Liver (tissue), 9 donors: Measurements from ENCODE around the gene DHX16. TPM values are rescaled to one million over a fixed set of nuclear protein-coding genes. Genes with fewer than 3 reads are reported as not detected.
A peak's percentile ranks its signal among the peaks of the same experiment; 100 is the strongest.

Experiments used
- DNase-seq: peaks from one replicate; pipeline ENCODE4 v3.0.0-alpha.2; 2017; ENCODE audit warnings: low spot score
- H3K27ac ChIP-seq, 2 donors: one replicate each; pipeline ENCODE4 v1.7.0; 2013; ENCODE audit warnings: inconsistent platforms in 2 of 2, low read length in 2 of 2, control low read depth in 1 of 2, low read depth in 1 of 2, mild to moderate bottlenecking in 1 of 2
- H3K27me3 ChIP-seq, 4 donors: one replicate each; pipeline versions ENCODE4 v1.6.1 to v1.7.0; 2013; ENCODE audit warnings: low read length in 3 of 4, inconsistent platforms in 1 of 4, mild to moderate bottlenecking in 1 of 4, moderate library complexity in 1 of 4; ENCODE audit not compliant: control insufficient read depth in 4 of 4, insufficient read depth in 4 of 4
- H3K36me3 ChIP-seq, 4 donors: one replicate each; pipeline versions ENCODE4 v1.6.1 to v1.7.0; 2013; ENCODE audit warnings: low read length in 3 of 4, mild to moderate bottlenecking in 3 of 4, low read depth in 1 of 4, moderate library complexity in 1 of 4; ENCODE audit not compliant: control insufficient read depth in 4 of 4, insufficient read depth in 3 of 4
- H3K4me1 ChIP-seq, 4 donors: one replicate each; pipeline versions ENCODE4 v1.6.1 to v1.7.0; 2013; ENCODE audit warnings: low read length in 3 of 4, mild to moderate bottlenecking in 3 of 4, moderate library complexity in 1 of 4; ENCODE audit not compliant: control insufficient read depth in 4 of 4, insufficient read depth in 4 of 4
- H3K4me3 ChIP-seq, 3 donors: one replicate each; pipeline versions ENCODE4 v1.6.1 to v1.7.0; 2013; ENCODE audit warnings: low read length in 3 of 3, control low read depth in 1 of 3, low read depth in 1 of 3, mild to moderate bottlenecking in 1 of 3
- H3K9ac ChIP-seq, 2 donors: one replicate each; pipeline ENCODE4 v1.7.0; 2013; ENCODE audit warnings: low read length in 2 of 2, mild to moderate bottlenecking in 2 of 2, moderate library complexity in 2 of 2, control low read depth in 1 of 2, low read depth in 1 of 2
- H3K9me3 ChIP-seq, 4 donors: one replicate each; pipeline versions ENCODE4 v1.6.1 to v1.7.0; 2013; ENCODE audit warnings: low read length in 3 of 4; ENCODE audit not compliant: control insufficient read depth in 4 of 4
- ATF3 ChIP-seq: IDR thresholded peaks from 2 replicates; pipeline ENCODE4 v1.6.1; 2016; ENCODE audit warnings: antibody characterized with exemption
- CTCF ChIP-seq: fragments of 150-350 bp; IDR thresholded peaks from 2 replicates; pipeline ENCODE4 v1.5.1; 2017; ENCODE audit warnings: improper control_type of control experiment, low read depth, low read length; ENCODE audit not compliant: missing input control
- EGR1 ChIP-seq, 2 donors: IDR thresholded peaks; 2 replicates each; pipeline ENCODE4 v1.6.1; 2016 to 2018; ENCODE audit warnings: antibody characterized with exemption in 2 of 2, low read depth in 2 of 2
- FOXA2 ChIP-seq: IDR thresholded peaks from 2 replicates; pipeline ENCODE4 v1.6.1; 2016; ENCODE audit warnings: antibody characterized with exemption
- GABPA ChIP-seq, 2 donors: IDR thresholded peaks in 1 of 2; conservative IDR thresholded peaks in 1 of 2; 2 replicates each; pipeline ENCODE4 v1.6.1; 2016; ENCODE audit warnings: antibody characterized with exemption in 2 of 2, mild to moderate bottlenecking in 1 of 2, moderate library complexity in 1 of 2
- HNF4A ChIP-seq, 2 donors: conservative IDR thresholded peaks; 2 replicates each; pipeline ENCODE4 v1.6.1; 2016; ENCODE audit warnings: antibody characterized with exemption in 2 of 2, mild to moderate bottlenecking in 2 of 2
- HNF4G ChIP-seq: IDR thresholded peaks from 2 replicates; pipeline ENCODE4 v1.6.1; 2016; ENCODE audit warnings: antibody characterized with exemption
- JUND ChIP-seq, 2 donors: IDR thresholded peaks; 2 replicates each; pipeline ENCODE4 v1.6.1; 2016; ENCODE audit warnings: antibody characterized with exemption in 2 of 2
- NR2F2 ChIP-seq: IDR thresholded peaks from 2 replicates; pipeline ENCODE4 v1.6.1; 2016; ENCODE audit warnings: antibody characterized with exemption
- RAD21 ChIP-seq, 2 donors: IDR thresholded peaks; 2 replicates each; pipeline ENCODE4 v1.6.1; 2016; ENCODE audit warnings: antibody characterized with exemption in 2 of 2, mild to moderate bottlenecking in 2 of 2
- REST ChIP-seq: IDR thresholded peaks from 2 replicates; pipeline ENCODE4 v1.6.1; 2016; ENCODE audit warnings: antibody characterized with exemption, mild to moderate bottlenecking
- RXRA ChIP-seq, 2 donors: IDR thresholded peaks; 2 replicates each; pipeline ENCODE4 v1.6.1; 2017 to 2018; ENCODE audit warnings: antibody characterized with exemption in 2 of 2, mild to moderate bottlenecking in 1 of 2
- SP1 ChIP-seq: IDR thresholded peaks from 2 replicates; pipeline ENCODE4 v1.6.1; 2018; ENCODE audit warnings: antibody characterized with exemption, mild to moderate bottlenecking
- ZBTB33 ChIP-seq: IDR thresholded peaks from 2 replicates; pipeline ENCODE4 v1.6.1; 2016; ENCODE audit warnings: antibody characterized with exemption
- WGBS: extraction: QIAGEN DNeasy Blood & Tissue Kit; methylation state at CpG from one replicate; pipeline ENCODE4 v1.1.7; 2013; 5-methylcytosine and 5-hydroxymethylcytosine counted together
- polyA plus RNA-seq, 2 donors: library from polyadenylated mRNA; stranded (reverse) in 1 of 2; unstranded in 1 of 2; fragments of 200-250 nt in 1 of 2; fragments of >200 nt in 1 of 2; fragmentation: Nextera tagmentation in 1 of 2; extraction: Ambion mirVana in 1 of 2; gene quantifications; one replicate each; pipeline versions ENCODE4 v1.2.1 to v1.2.3, GENCODE V29; 2013 to 2015
- total RNA-seq, 2 donors: library from RNA; depleted of rRNA; stranded (reverse); fragments of >200 nt; gene quantifications; one replicate each; pipeline ENCODE4 v1.2.3, GENCODE V29; 2014
- TF ChIP-seq, protein P1 (sequence below): IDR thresholded peaks from 2 replicates; pipeline ENCODE4 v1.6.1; 2016; ENCODE audit warnings: antibody characterized with exemption
- donor health status: healthy.
- donor health status: healthy.
- donor health status: healthy.
- donor health status: healthy.
- donor health status: healthy.

DHX16 gene
- total and polyA plus RNA-seq, 4 donors = 10.1 to 23.9 (median 17.4) TPM

GRCh38 chr6:30646450-30647241 lies 26.2 kb downstream of the DHX16 start, which contains the start of gene C6orf136:
C6orf136 (plus strand) TSS chr6:30647133; CDS start chr6:30647232, 99 bp downstream.
- peak within 1 kb of the TSS; percentile 89 to 93 for H3K27ac ChIP-seq
- TF ChIP-seq, protein P1, sequence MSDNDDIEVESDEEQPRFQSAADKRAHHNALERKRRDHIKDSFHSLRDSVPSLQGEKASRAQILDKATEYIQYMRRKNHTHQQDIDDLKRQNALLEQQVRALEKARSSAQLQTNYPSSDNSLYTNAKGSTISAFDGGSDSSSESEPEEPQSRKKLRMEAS = no peak
- TF ChIP-seq RAD21 (IDR thresholded peaks at IDR 0.05) (no peak), GABPA (IDR thresholded peaks at IDR 0.05 in 1 of 2, conservative IDR thresholded peaks at IDR 0.05 in 1 of 2) (no peak), HNF4G (no peak), CTCF (no peak), EGR1 (IDR thresholded peaks at IDR 0.05; ENCODE audit: low read depth in 2 of 2) (no peak), JUND (IDR thresholded peaks at IDR 0.05) (no peak), ZBTB33 (no peak), REST (no peak), RXRA (IDR thresholded peaks at IDR 0.05) (no peak), NR2F2 (no peak), FOXA2 (no peak), SP1 (no peak), HNF4A (conservative IDR thresholded peaks at IDR 0.05) (no peak), ATF3 (no peak)
- WGBS = 10% methylated on average over 37 of the region's 37 CpGs

More at GRCh38 chr6:30646450-30647241, 26.2 kb downstream of the DHX16 start, which contains the start of gene C6orf136:
- no peaks in the 10 kb centered on the region for H3K27me3 ChIP-seq
- peak within 1 kb of the TSS; percentile 80 to 85 for H3K9ac ChIP-seq
- H3K36me3 ChIP-seq = peaks cover 0 to 7% (median 6%) of the 10 kb centered on the region in 4 donors
- DNase-seq = peak; percentile 88
- H3K4me1 ChIP-seq = peaks cover 2 to 20% (median 17%) of the 10 kb centered on the region in 4 donors
- H3K9me3 ChIP-seq = no peaks in the 10 kb centered on the region
- H3K4me3 ChIP-seq = peak within 1 kb of the TSS; percentile 89 to 98 (median 92)
